HCT116 (cell line): Measurements from ENCODE around the gene TSHZ1. TPM values are rescaled to one million over a fixed set of nuclear protein-coding genes. Genes with fewer than 3 reads are reported as not detected.

Source experiments
- ATAC-seq: fragments of 200-7000 bp; cut with Tn5 transposase; 2 replicates; pipeline ENCODE4 v1.9.1; 2020; ENCODE audit warnings: mild to moderate bottlenecking, moderate library complexity
- BruUV-seq: library from RNA; stranded (reverse); fragments of 400-500 nt; replicated peaks from 2 replicates; lab custom pipeline; 2021; lab: Mats Ljungman, UMichigan
- CTCF ChIA-PET: fragments of 300-600 bp; sonication (Branson Sonifier 250); formaldehyde crosslinking; loops from one replicate; lab custom pipeline; 2021; ENCODE audit warnings: antibody characterized with exemption; lab: Charles Lee
- POLR2A ChIA-PET: fragments of 300-600, 350-600 bp; sonication (Branson Sonifier 250); formaldehyde crosslinking; loops from one replicate; lab custom pipeline; 2021; ENCODE audit warnings: antibody characterized with exemption; lab: Charles Lee
- RAD21 ChIA-PET, 2 experiments: fragments of 300-600 bp; sonication (Branson Sonifier 250); formaldehyde crosslinking; loops; one replicate each; lab custom pipeline; 2023; ENCODE audit warnings: low total read pairs in 2 of 2; ENCODE audit not compliant: uncharacterized antibody in 2 of 2, unreplicated experiment in 2 of 2, low non-redundant PET in 1 of 2; lab: Charles Lee
- DNase-seq: peaks from one replicate; pipeline ENCODE4 v3.0.0-alpha.2; 2010; ENCODE audit warnings: low read depth, low spot score
- H2AFZ ChIP-seq: fragments of 200-600 bp; shearing (Covaris generic), sonication (generic); 2 replicates; pipeline ENCODE4 v1.6.1; 2017; ENCODE audit warnings: low read depth, mixed run types, mixed read lengths, antibody characterized with exemption, low read length; ENCODE audit not compliant: poor library complexity, severe bottlenecking
- H3K27ac ChIP-seq: 2 replicates; pipeline ENCODE4 v1.5.1; 2012; ENCODE audit warnings: low read depth, low read length
- H3K27me3 ChIP-seq: fragments of 200-600 bp; sonication (generic); 2 replicates; pipeline ENCODE4 v1.6.1; 2016; ENCODE audit warnings: mixed run types, low read length, mixed read lengths; ENCODE audit not compliant: insufficient read depth
- H3K36me3 ChIP-seq, 2 experiments: fragments of 200-500 bp in 1 of 2; fragments of 200-600 bp in 1 of 2; sonication (Bioruptor generic) in 1 of 2; sonication (generic) in 1 of 2; 2 replicates each; pipeline versions ENCODE4 v1.5.1 to v1.6.1; 2014 to 2016; ENCODE audit warnings: low read length in 2 of 2, inconsistent platforms in 1 of 2, mixed read lengths in 1 of 2, mixed run types in 1 of 2; ENCODE audit not compliant: insufficient read depth in 2 of 2, control insufficient read depth in 1 of 2
- H3K4me1 ChIP-seq, 2 experiments: fragments of 200-600 bp in 1 of 2; sonication (generic) in 1 of 2; 2 replicates each; pipeline versions ENCODE4 v1.5.1 to v1.6.1; 2012 to 2017; ENCODE audit warnings: low read length in 2 of 2, inconsistent platforms in 1 of 2, mild to moderate bottlenecking in 1 of 2, mixed read lengths in 1 of 2, mixed run types in 1 of 2, moderate library complexity in 1 of 2; ENCODE audit not compliant: insufficient read depth in 2 of 2, control insufficient read depth in 1 of 2
- H3K4me2 ChIP-seq: fragments of 200-600 bp; sonication (generic); 2 replicates; pipeline ENCODE4 v1.6.1; 2017; ENCODE audit warnings: mixed run types, low read length, mixed read lengths
- H3K4me3 ChIP-seq, 2 experiments: fragments of 200-600 bp in 1 of 2; sonication (generic) in 1 of 2; replicated peaks in 1 of 2; 2 replicates each; pipeline ENCODE4 v1.5.1; 2011 to 2016; ENCODE audit warnings: low read length in 2 of 2, control low read depth in 1 of 2, low read depth in 1 of 2, mild to moderate bottlenecking in 1 of 2, mixed read lengths in 1 of 2, mixed run types in 1 of 2
- H3K79me2 ChIP-seq: fragments of 200-600 bp; sonication (generic); 2 replicates; pipeline ENCODE4 v1.6.1; 2017; ENCODE audit warnings: mild to moderate bottlenecking, mixed run types, low read length, moderate library complexity, mixed read lengths; ENCODE audit not compliant: insufficient read depth
- H3K9ac ChIP-seq: fragments of 200-600 bp; sonication (generic); 2 replicates; pipeline ENCODE4 v1.6.1; 2016; ENCODE audit warnings: low read length, mixed read lengths
- H3K9me2 ChIP-seq: fragments of 200-600 bp; sonication (generic), shearing (Covaris generic); 2 replicates; pipeline ENCODE4 v1.6.1; 2017; ENCODE audit warnings: mixed run types, mild to moderate bottlenecking, moderate library complexity; ENCODE audit not compliant: insufficient read depth
- H3K9me3 ChIP-seq, 2 experiments: fragments of 200-500 bp in 1 of 2; fragments of 200-600 bp in 1 of 2; sonication (Bioruptor generic) in 1 of 2; sonication (generic) in 1 of 2; 2 replicates each; pipeline ENCODE4 v1.6.1; 2014 to 2017; ENCODE audit warnings: low read length in 2 of 2, mixed read lengths in 2 of 2, inconsistent platforms in 1 of 2, low read depth in 1 of 2, mild to moderate bottlenecking in 1 of 2, mixed run types in 1 of 2, moderate library complexity in 1 of 2; ENCODE audit not compliant: control insufficient read depth in 1 of 2, insufficient read depth in 1 of 2
- H4K20me1 ChIP-seq: fragments of 200-600 bp; sonication (generic), shearing (Covaris generic); 2 replicates; pipeline ENCODE4 v1.6.1; 2017; ENCODE audit warnings: mixed run types, mild to moderate bottlenecking, moderate library complexity; ENCODE audit not compliant: insufficient read depth
- CTCF ChIP-seq, 3 experiments: fragments of 200-600 bp in 1 of 3; sonication (generic) in 1 of 3; IDR thresholded peaks in 2 of 3; conservative IDR thresholded peaks in 1 of 3; 2 replicates each; pipeline ENCODE4 v1.5.1; 2012 to 2017; ENCODE audit warnings: low read depth in 2 of 3, low read length in 2 of 3, antibody characterized with exemption in 1 of 3, borderline replicate concordance in 1 of 3, control low read depth in 1 of 3, mild to moderate bottlenecking in 1 of 3, mixed read lengths in 1 of 3, mixed run types in 1 of 3, moderate library complexity in 1 of 3; ENCODE audit not compliant: insufficient read depth in 1 of 3
- EZH2phosphoT487 ChIP-seq: fragments of 200-600 bp; IDR thresholded peaks from 2 replicates; pipeline ENCODE4 v1.6.1; 2018; ENCODE audit warnings: antibody characterized with exemption, borderline replicate concordance
- MAX ChIP-seq: IDR thresholded peaks from 2 replicates; pipeline ENCODE4 v1.6.1; 2012
- REST ChIP-seq: IDR thresholded peaks from 2 replicates; pipeline ENCODE4 v1.6.1; 2012; ENCODE audit warnings: low read depth
- SIN3A ChIP-seq: IDR thresholded peaks from 2 replicates; pipeline ENCODE4 v1.6.1; 2012; ENCODE audit warnings: low read depth
- SP1 ChIP-seq: IDR thresholded peaks from 2 replicates; pipeline ENCODE4 v1.6.1; 2012; ENCODE audit warnings: low read depth
- SRF ChIP-seq: IDR thresholded peaks from 2 replicates; pipeline ENCODE4 v1.6.1; 2012; ENCODE audit warnings: low read depth
- TCF7L2 ChIP-seq: IDR thresholded peaks from 2 replicates; pipeline ENCODE4 v1.7.0; 2011; ENCODE audit warnings: borderline replicate concordance, inconsistent platforms; ENCODE audit not compliant: insufficient read depth, insufficient read length; ENCODE audit errors: extremely low read depth
- YY1 ChIP-seq: IDR thresholded peaks from 2 replicates; pipeline ENCODE4 v1.6.1; 2011; ENCODE audit warnings: low read length, low read depth, moderate library complexity, mild to moderate bottlenecking; ENCODE audit not compliant: insufficient replicate concordance; ENCODE audit errors: extremely low read depth
- ZFX ChIP-seq: fragments of 450-650 bp; IDR thresholded peaks from 2 replicates; pipeline ENCODE4 v1.6.1; 2017
- intact Hi-C: fragments of 100-400 bp; cut with micrococcal nuclease; formaldehyde crosslinking; loops from 2 replicates; pipeline ENCODE4 v1.10.0; 2022
- total RNA-seq: library from RNA; stranded (reverse); gene quantifications from one replicate; pipeline ENCODE4 v1.2.1, GENCODE V29; 2021; ENCODE audit not compliant: unreplicated experiment

TSHZ1 gene
- total RNA-seq, 1 experiment from 2014 or later: 5.7 TPM

- Histone ChIP-seq H3K79me2 (no peaks in the 10 kb centered on the region), H3K9me2 (no peaks in the 10 kb centered on the region), H3K9ac (no peak overlapping the region), H4K20me1 (no peaks in the 10 kb centered on the region), H2AFZ (no peak overlapping the region), H3K4me2 (no peak overlapping the region), H3K27me3 (no peaks in the 10 kb centered on the region), H3K4me3 (no peak overlapping the region), H3K9me3 (no peaks in the 10 kb centered on the region), H3K4me1 (peaks cover 9 to 25% of the 10 kb centered on the region in 2 experiments), H3K36me3 (no peaks in the 10 kb centered on the region), H3K27ac (no peak overlapping the region)
- intact Hi-C loops: no loop called here
- CTCF ChIA-PET: no interaction called here
- no TSS peak for BruUV-seq
- TF ChIP-seq EZH2phosphoT487: no peak
- TF ChIP-seq REST: no peak
- TF ChIP-seq ZFX: no peak
- no peak for TF ChIP-seq SRF
- no peak for TF ChIP-seq YY1
- TF ChIP-seq CTCF (IDR thresholded peaks at IDR 0.05 in 2 of 3, conservative IDR thresholded peaks at IDR 0.05 in 1 of 3; ENCODE audit: borderline replicate concordance in 1 of 3, insufficient read depth in 1 of 3, low read depth in 2 of 3, low read length in 2 of 3): no peak
- no peak for TF ChIP-seq TCF7L2
- TF ChIP-seq MAX: no peak
- no peak for TF ChIP-seq SP1
- TF ChIP-seq SIN3A: no peak
- DNase-seq (no peak), ATAC-seq (no peak)
- RAD21 ChIA-PET: no interaction called here
- POLR2A ChIA-PET: no interaction called here
Measured at GRCh38 chr18:75179819-75180600, 30.6 kb upstream of the TSHZ1 start.
